Measurements from ENCODE around the gene ATP8A2.

The ATP8A2 gene

GRCh38 chr13:25762281-25762680, 390.5 kb downstream of the ATP8A2 start:
- DNase-seq (ENCODE audit: low read depth), result no peak
- H3K4me3 ChIP-seq (ENCODE audit: low read length), result no peak overlapping the region
- no peak for TF ChIP-seq CTCF (IDR thresholded peaks at IDR 0.05; ENCODE audit: insufficient read depth, low read depth, low read length, missing control alignments)

- TF ChIP-seq CTCF (IDR thresholded peaks at IDR 0.05; ENCODE audit: insufficient read depth, low read depth, low read length, missing control alignments), result no peak
- H3K4me3 ChIP-seq (ENCODE audit: low read length), result no peak overlapping the region
- no peak for DNase-seq (ENCODE audit: low read depth)
These were observed 391.1 kb downstream of the ATP8A2 start for GRCh38 chr13:25762795-25763377.

GRCh38 chr13:25764378-25764777, 392.6 kb downstream of the ATP8A2 start:
- H3K4me3 ChIP-seq (ENCODE audit: low read length), result no peak overlapping the region
- TF ChIP-seq CTCF (IDR thresholded peaks at IDR 0.05; ENCODE audit: insufficient read depth, low read depth, low read length, missing control alignments), result no peak

GRCh38 chr13:25765266-25765665, 393.5 kb downstream of the ATP8A2 start:
- H3K4me3 ChIP-seq (ENCODE audit: low read length), result no peak overlapping the region
- DNase-seq (ENCODE audit: low read depth), result no peak
- TF ChIP-seq CTCF (IDR thresholded peaks at IDR 0.05; ENCODE audit: insufficient read depth, low read depth, low read length, missing control alignments), result no peak

More at GRCh38 chr13:25764378-25764777, 392.6 kb downstream of the ATP8A2 start:
- no peak for DNase-seq (ENCODE audit: low read depth)

GRCh38 chr13:25766576-25766975, 394.8 kb downstream of the ATP8A2 start:
- no peak for DNase-seq (ENCODE audit: low read depth)
- H3K4me3 ChIP-seq (ENCODE audit: low read length), result no peak overlapping the region
- no peak for TF ChIP-seq CTCF (IDR thresholded peaks at IDR 0.05; ENCODE audit: insufficient read depth, low read depth, low read length, missing control alignments)

- DNase-seq (ENCODE audit: low read depth), result no peak
- no peak overlapping the region for H3K4me3 ChIP-seq (ENCODE audit: low read length)
- TF ChIP-seq CTCF (IDR thresholded peaks at IDR 0.05; ENCODE audit: insufficient read depth, low read depth, low read length, missing control alignments), result no peak
These were observed 395.2 kb downstream of the ATP8A2 start for GRCh38 chr13:25766991-25767390.

GRCh38 chr13:25768376-25768775, 396.6 kb downstream of the ATP8A2 start:
- DNase-seq (ENCODE audit: low read depth), result no peak
- TF ChIP-seq CTCF (IDR thresholded peaks at IDR 0.05; ENCODE audit: insufficient read depth, low read depth, low read length, missing control alignments), result no peak
- no peak overlapping the region for H3K4me3 ChIP-seq (ENCODE audit: low read length)
